Liver (tissue), 9 donors: Measurements from ENCODE around the gene NAALADL1. TPM values are rescaled to one million over a fixed set of nuclear protein-coding genes. Genes with fewer than 3 reads are reported as not detected.

ENCODE experiments used
- DNase-seq: peaks from one replicate; pipeline ENCODE4 v3.0.0-alpha.2; 2017; ENCODE audit warnings: low spot score
- H3K27ac ChIP-seq, 2 donors: one replicate each; pipeline ENCODE4 v1.7.0; 2013; ENCODE audit warnings: inconsistent platforms in 2 of 2, low read length in 2 of 2, control low read depth in 1 of 2, low read depth in 1 of 2, mild to moderate bottlenecking in 1 of 2
- H3K27me3 ChIP-seq, 4 donors: one replicate each; pipeline versions ENCODE4 v1.6.1 to v1.7.0; 2013; ENCODE audit warnings: low read length in 3 of 4, inconsistent platforms in 1 of 4, mild to moderate bottlenecking in 1 of 4, moderate library complexity in 1 of 4; ENCODE audit not compliant: control insufficient read depth in 4 of 4, insufficient read depth in 4 of 4
- H3K36me3 ChIP-seq, 4 donors: one replicate each; pipeline versions ENCODE4 v1.6.1 to v1.7.0; 2013; ENCODE audit warnings: low read length in 3 of 4, mild to moderate bottlenecking in 3 of 4, low read depth in 1 of 4, moderate library complexity in 1 of 4; ENCODE audit not compliant: control insufficient read depth in 4 of 4, insufficient read depth in 3 of 4
- H3K4me1 ChIP-seq, 4 donors: one replicate each; pipeline versions ENCODE4 v1.6.1 to v1.7.0; 2013; ENCODE audit warnings: low read length in 3 of 4, mild to moderate bottlenecking in 3 of 4, moderate library complexity in 1 of 4; ENCODE audit not compliant: control insufficient read depth in 4 of 4, insufficient read depth in 4 of 4
- H3K4me3 ChIP-seq, 3 donors: one replicate each; pipeline versions ENCODE4 v1.6.1 to v1.7.0; 2013; ENCODE audit warnings: low read length in 3 of 3, control low read depth in 1 of 3, low read depth in 1 of 3, mild to moderate bottlenecking in 1 of 3
- H3K9ac ChIP-seq, 2 donors: one replicate each; pipeline ENCODE4 v1.7.0; 2013; ENCODE audit warnings: low read length in 2 of 2, mild to moderate bottlenecking in 2 of 2, moderate library complexity in 2 of 2, control low read depth in 1 of 2, low read depth in 1 of 2
- H3K9me3 ChIP-seq, 4 donors: one replicate each; pipeline versions ENCODE4 v1.6.1 to v1.7.0; 2013; ENCODE audit warnings: low read length in 3 of 4; ENCODE audit not compliant: control insufficient read depth in 4 of 4
- ATF3 ChIP-seq: IDR thresholded peaks from 2 replicates; pipeline ENCODE4 v1.6.1; 2016; ENCODE audit warnings: antibody characterized with exemption
- EGR1 ChIP-seq, 2 donors: IDR thresholded peaks; 2 replicates each; pipeline ENCODE4 v1.6.1; 2016 to 2018; ENCODE audit warnings: antibody characterized with exemption in 2 of 2, low read depth in 2 of 2
- FOXA2 ChIP-seq: IDR thresholded peaks from 2 replicates; pipeline ENCODE4 v1.6.1; 2016; ENCODE audit warnings: antibody characterized with exemption
- GABPA ChIP-seq, 2 donors: IDR thresholded peaks in 1 of 2; conservative IDR thresholded peaks in 1 of 2; 2 replicates each; pipeline ENCODE4 v1.6.1; 2016; ENCODE audit warnings: antibody characterized with exemption in 2 of 2, mild to moderate bottlenecking in 1 of 2, moderate library complexity in 1 of 2
- HNF4A ChIP-seq, 2 donors: conservative IDR thresholded peaks; 2 replicates each; pipeline ENCODE4 v1.6.1; 2016; ENCODE audit warnings: antibody characterized with exemption in 2 of 2, mild to moderate bottlenecking in 2 of 2
- HNF4G ChIP-seq: IDR thresholded peaks from 2 replicates; pipeline ENCODE4 v1.6.1; 2016; ENCODE audit warnings: antibody characterized with exemption
- NR2F2 ChIP-seq: IDR thresholded peaks from 2 replicates; pipeline ENCODE4 v1.6.1; 2016; ENCODE audit warnings: antibody characterized with exemption
- REST ChIP-seq: IDR thresholded peaks from 2 replicates; pipeline ENCODE4 v1.6.1; 2016; ENCODE audit warnings: antibody characterized with exemption, mild to moderate bottlenecking
- TAF1 ChIP-seq: conservative IDR thresholded peaks from 2 replicates; pipeline ENCODE4 v1.6.1; 2016; ENCODE audit warnings: antibody characterized with exemption, mild to moderate bottlenecking
- YY1 ChIP-seq: IDR thresholded peaks from 2 replicates; pipeline ENCODE4 v1.6.1; 2016; ENCODE audit warnings: antibody characterized with exemption, mild to moderate bottlenecking
- WGBS: extraction: QIAGEN DNeasy Blood & Tissue Kit; methylation state at CpG from one replicate; pipeline ENCODE4 v1.1.7; 2013; 5-methylcytosine and 5-hydroxymethylcytosine counted together
- polyA plus RNA-seq, 2 donors: library from polyadenylated mRNA; stranded (reverse) in 1 of 2; unstranded in 1 of 2; fragments of 200-250 nt in 1 of 2; fragments of >200 nt in 1 of 2; fragmentation: Nextera tagmentation in 1 of 2; extraction: Ambion mirVana in 1 of 2; gene quantifications; one replicate each; pipeline versions ENCODE4 v1.2.1 to v1.2.3, GENCODE V29; 2013 to 2015
- total RNA-seq, 2 donors: library from RNA; depleted of rRNA; stranded (reverse); fragments of >200 nt; gene quantifications; one replicate each; pipeline ENCODE4 v1.2.3, GENCODE V29; 2014
- TF ChIP-seq, protein P1 (sequence below): IDR thresholded peaks from 2 replicates; pipeline ENCODE4 v1.6.1; 2016; ENCODE audit warnings: antibody characterized with exemption
- donor health status: healthy.
- donor health status: healthy.
- donor health status: healthy.
- donor health status: healthy.
- donor health status: healthy.

The NAALADL1 gene, protein sequence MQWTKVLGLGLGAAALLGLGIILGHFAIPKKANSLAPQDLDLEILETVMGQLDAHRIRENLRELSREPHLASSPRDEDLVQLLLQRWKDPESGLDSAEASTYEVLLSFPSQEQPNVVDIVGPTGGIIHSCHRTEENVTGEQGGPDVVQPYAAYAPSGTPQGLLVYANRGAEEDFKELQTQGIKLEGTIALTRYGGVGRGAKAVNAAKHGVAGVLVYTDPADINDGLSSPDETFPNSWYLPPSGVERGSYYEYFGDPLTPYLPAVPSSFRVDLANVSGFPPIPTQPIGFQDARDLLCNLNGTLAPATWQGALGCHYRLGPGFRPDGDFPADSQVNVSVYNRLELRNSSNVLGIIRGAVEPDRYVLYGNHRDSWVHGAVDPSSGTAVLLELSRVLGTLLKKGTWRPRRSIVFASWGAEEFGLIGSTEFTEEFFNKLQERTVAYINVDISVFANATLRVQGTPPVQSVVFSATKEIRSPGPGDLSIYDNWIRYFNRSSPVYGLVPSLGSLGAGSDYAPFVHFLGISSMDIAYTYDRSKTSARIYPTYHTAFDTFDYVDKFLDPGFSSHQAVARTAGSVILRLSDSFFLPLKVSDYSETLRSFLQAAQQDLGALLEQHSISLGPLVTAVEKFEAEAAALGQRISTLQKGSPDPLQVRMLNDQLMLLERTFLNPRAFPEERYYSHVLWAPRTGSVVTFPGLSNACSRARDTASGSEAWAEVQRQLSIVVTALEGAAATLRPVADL
- total RNA-seq (1 to 10 TPM; 1.2 to 2.1 TPM), polyA plus RNA-seq (1 to 10 TPM; 1.6 to 1.7 TPM)

- Histone ChIP-seq H3K9ac (no peak within 1 kb of the TSS), H3K27ac (no peak within 1 kb of the TSS), H3K4me1 (peaks cover 0 to 4% (median 1%) of the 10 kb centered on the region in 4 donors)
Measured at GRCh38 chr11:65058419-65059054, at the start of gene NAALADL1. NAALADL1 (minus strand) TSS chr11:65058553; CDS start chr11:65058521, 32 bp downstream.

More at GRCh38 chr11:65058419-65059054, at the start of gene NAALADL1:
- no peaks in the 10 kb centered on the region for H3K27me3 ChIP-seq
- 75% methylated on average over 8 of the region's 8 CpGs for WGBS
- TF ChIP-seq TAF1 = no peak
- no peak for TF ChIP-seq ATF3
- TF ChIP-seq, protein P1, sequence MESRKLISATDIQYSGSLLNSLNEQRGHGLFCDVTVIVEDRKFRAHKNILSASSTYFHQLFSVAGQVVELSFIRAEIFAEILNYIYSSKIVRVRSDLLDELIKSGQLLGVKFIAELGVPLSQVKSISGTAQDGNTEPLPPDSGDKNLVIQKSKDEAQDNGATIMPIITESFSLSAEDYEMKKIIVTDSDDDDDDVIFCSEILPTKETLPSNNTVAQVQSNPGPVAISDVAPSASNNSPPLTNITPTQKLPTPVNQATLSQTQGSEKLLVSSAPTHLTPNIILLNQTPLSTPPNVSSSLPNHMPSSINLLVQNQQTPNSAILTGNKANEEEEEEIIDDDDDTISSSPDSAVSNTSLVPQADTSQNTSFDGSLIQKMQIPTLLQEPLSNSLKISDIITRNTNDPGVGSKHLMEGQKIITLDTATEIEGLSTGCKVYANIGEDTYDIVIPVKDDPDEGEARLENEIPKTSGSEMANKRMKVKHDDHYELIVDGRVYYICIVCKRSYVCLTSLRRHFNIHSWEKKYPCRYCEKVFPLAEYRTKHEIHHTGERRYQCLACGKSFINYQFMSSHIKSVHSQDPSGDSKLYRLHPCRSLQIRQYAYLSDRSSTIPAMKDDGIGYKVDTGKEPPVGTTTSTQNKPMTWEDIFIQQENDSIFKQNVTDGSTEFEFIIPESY = no peak
- no peak for TF ChIP-seq FOXA2
- TF ChIP-seq GABPA (IDR thresholded peaks at IDR 0.05 in 1 of 2, conservative IDR thresholded peaks at IDR 0.05 in 1 of 2) = no peak
- no peak for TF ChIP-seq NR2F2
- no peak for TF ChIP-seq REST
- TF ChIP-seq EGR1 (IDR thresholded peaks at IDR 0.05; ENCODE audit: low read depth in 2 of 2) = no peak
- TF ChIP-seq HNF4A (conservative IDR thresholded peaks at IDR 0.05) = no peak
- no peak for TF ChIP-seq HNF4G
- no peak for TF ChIP-seq YY1
- DNase-seq = no peak
- H3K9me3 ChIP-seq = no peaks in the 10 kb centered on the region
- H3K36me3 ChIP-seq = no peaks in the 10 kb centered on the region
- H3K4me3 ChIP-seq = no peak within 1 kb of the TSS
